T-cell (primary cell): ENCODE data around the gene PGAP6. TPM values are rescaled to one million over a fixed set of nuclear protein-coding genes. Genes with fewer than 3 reads are reported as not detected.

ENCODE experiments used
- ATAC-seq, 4 experiments: fragments of 200-7000 bp in 3 of 4; fragments of 150-1000 bp in 1 of 4; cut with Tn5 transposase; replicated peaks in 1 of 4; 1 replicate in 3 of 4; 2 replicates in 1 of 4; pipeline ENCODE4 v1.10.0; 2021; ENCODE audit warnings: moderate library complexity in 3 of 4, mild to moderate bottlenecking in 2 of 4, moderate number of reproducible peaks in 1 of 4
- CTCF ChIA-PET, 2 donors: fragments of 300-600 bp; sonication (Branson Sonifier 250); formaldehyde crosslinking; loops; one replicate each; lab custom pipeline; 2022; ENCODE audit warnings: antibody characterized with exemption in 2 of 2; lab: Charles Lee
- POLR2A ChIA-PET, 2 donors: fragments of 300-600 bp; sonication (Branson Sonifier 250); formaldehyde crosslinking; loops; one replicate each; lab custom pipeline; 2022; ENCODE audit warnings: antibody characterized with exemption in 2 of 2; lab: Charles Lee
- DNase-seq, 35 experiments: peaks; one replicate each; pipeline versions ENCODE4 v3.0.0 to v3.0.0-alpha.2; 2013 to 2023
- H3K27ac ChIP-seq: one replicate; pipeline ENCODE4 v1.5.1; 2013; ENCODE audit warnings: low read length
- H3K27me3 ChIP-seq, 2 experiments: replicated peaks in 1 of 2; 1 replicate in 1 of 2; 2 replicates in 1 of 2; pipeline versions ENCODE4 v1.6.1 to v1.7.0; 2013; ENCODE audit warnings: low read length in 1 of 2, mixed read lengths in 1 of 2; ENCODE audit not compliant: control insufficient read depth in 2 of 2, insufficient read depth in 2 of 2; ENCODE audit errors: extremely low read depth in 1 of 2
- H3K36me3 ChIP-seq, 2 donors: 1 replicate in 1 of 2; 2 replicates in 1 of 2; pipeline versions ENCODE4 v1.6.1 to v1.7.0; 2013; ENCODE audit warnings: low read length in 1 of 2; ENCODE audit not compliant: control insufficient read depth in 2 of 2, insufficient read depth in 1 of 2; ENCODE audit errors: extremely low read depth in 1 of 2
- H3K4me1 ChIP-seq, 2 experiments: 1 replicate in 1 of 2; 2 replicates in 1 of 2; pipeline versions ENCODE4 v1.6.1 to v1.7.0; 2013; ENCODE audit warnings: low read length in 2 of 2, mixed read lengths in 1 of 2; ENCODE audit not compliant: insufficient read depth in 2 of 2, control insufficient read depth in 1 of 2; ENCODE audit errors: extremely low read depth in 1 of 2
- H3K4me3 ChIP-seq, 2 donors: 1 replicate in 1 of 2; 2 replicates in 1 of 2; pipeline versions ENCODE4 v1.5.1 to v1.7.0; 2013; ENCODE audit warnings: mild to moderate bottlenecking in 2 of 2, low read length in 1 of 2, moderate library complexity in 1 of 2; ENCODE audit not compliant: control insufficient read depth in 1 of 2; ENCODE audit errors: extremely low read depth in 1 of 2
- H3K9me3 ChIP-seq: 2 replicates; pipeline ENCODE4 v1.7.0; 2013
- H3K27ac Mint-ChIP-seq, 2 donors: one replicate each; pipeline ENCODE4 v1.8.0; 2020 to 2021; ENCODE audit warnings: mild to moderate bottlenecking in 2 of 2, mixed read lengths in 2 of 2
- H3K27me3 Mint-ChIP-seq, 2 donors: one replicate each; pipeline ENCODE4 v1.8.0; 2021 to 2022; ENCODE audit warnings: mixed read lengths in 2 of 2
- H3K36me3 Mint-ChIP-seq: one replicate; pipeline ENCODE4 v1.8.0; 2021; ENCODE audit warnings: mixed read lengths
- H3K4me1 Mint-ChIP-seq, 3 donors: one replicate each; pipeline ENCODE4 v1.8.0; 2020 to 2022; ENCODE audit warnings: mixed read lengths in 3 of 3, mild to moderate bottlenecking in 1 of 3
- H3K4me3 Mint-ChIP-seq, 3 donors: one replicate each; pipeline ENCODE4 v1.8.0; 2020 to 2022; ENCODE audit warnings: mild to moderate bottlenecking in 3 of 3, mixed read lengths in 3 of 3, moderate library complexity in 3 of 3
- H3K9me3 Mint-ChIP-seq, 3 donors: one replicate each; pipeline ENCODE4 v1.8.0; 2020 to 2022; ENCODE audit warnings: mixed read lengths in 3 of 3
- whole genome bisulfite sequencing: methylation state at CpG from one replicate; pipeline ENCODE4 v1.1.5; 2013; ENCODE audit warnings: missing lambda C conversion rate; ENCODE audit not compliant: insufficient coverage; 5-methylcytosine and 5-hydroxymethylcytosine counted together
- total RNA-seq, 35 experiments: library from RNA in 6 of 35; stranded (reverse) in 6 of 35; fragments of 120-200 nt in 1 of 35; gene quantifications; one replicate each; pipeline versions ENCODE4 v1.2.1 to v1.2.4 and lab custom pipeline; 2013 to 2026

The PGAP6 gene, protein sequence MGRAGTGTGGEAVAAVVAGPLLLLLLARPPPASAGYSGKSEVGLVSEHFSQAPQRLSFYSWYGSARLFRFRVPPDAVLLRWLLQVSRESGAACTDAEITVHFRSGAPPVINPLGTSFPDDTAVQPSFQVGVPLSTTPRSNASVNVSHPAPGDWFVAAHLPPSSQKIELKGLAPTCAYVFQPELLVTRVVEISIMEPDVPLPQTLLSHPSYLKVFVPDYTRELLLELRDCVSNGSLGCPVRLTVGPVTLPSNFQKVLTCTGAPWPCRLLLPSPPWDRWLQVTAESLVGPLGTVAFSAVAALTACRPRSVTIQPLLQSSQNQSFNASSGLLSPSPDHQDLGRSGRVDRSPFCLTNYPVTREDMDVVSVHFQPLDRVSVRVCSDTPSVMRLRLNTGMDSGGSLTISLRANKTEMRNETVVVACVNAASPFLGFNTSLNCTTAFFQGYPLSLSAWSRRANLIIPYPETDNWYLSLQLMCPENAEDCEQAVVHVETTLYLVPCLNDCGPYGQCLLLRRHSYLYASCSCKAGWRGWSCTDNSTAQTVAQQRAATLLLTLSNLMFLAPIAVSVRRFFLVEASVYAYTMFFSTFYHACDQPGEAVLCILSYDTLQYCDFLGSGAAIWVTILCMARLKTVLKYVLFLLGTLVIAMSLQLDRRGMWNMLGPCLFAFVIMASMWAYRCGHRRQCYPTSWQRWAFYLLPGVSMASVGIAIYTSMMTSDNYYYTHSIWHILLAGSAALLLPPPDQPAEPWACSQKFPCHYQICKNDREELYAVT
- 100 to 1,000 TPM in 4 of 5 donors, 10 to 100 TPM in 1; 34.9 to 143 (median 122) TPM for total RNA-seq
- total RNA-seq (2013), result 41.3 TPM
- total RNA-seq (lab: John Stamatoyannopoulos, UW), result 31.8 to 162 (median 95.0) reads per million in 29 experiments

DNA sequence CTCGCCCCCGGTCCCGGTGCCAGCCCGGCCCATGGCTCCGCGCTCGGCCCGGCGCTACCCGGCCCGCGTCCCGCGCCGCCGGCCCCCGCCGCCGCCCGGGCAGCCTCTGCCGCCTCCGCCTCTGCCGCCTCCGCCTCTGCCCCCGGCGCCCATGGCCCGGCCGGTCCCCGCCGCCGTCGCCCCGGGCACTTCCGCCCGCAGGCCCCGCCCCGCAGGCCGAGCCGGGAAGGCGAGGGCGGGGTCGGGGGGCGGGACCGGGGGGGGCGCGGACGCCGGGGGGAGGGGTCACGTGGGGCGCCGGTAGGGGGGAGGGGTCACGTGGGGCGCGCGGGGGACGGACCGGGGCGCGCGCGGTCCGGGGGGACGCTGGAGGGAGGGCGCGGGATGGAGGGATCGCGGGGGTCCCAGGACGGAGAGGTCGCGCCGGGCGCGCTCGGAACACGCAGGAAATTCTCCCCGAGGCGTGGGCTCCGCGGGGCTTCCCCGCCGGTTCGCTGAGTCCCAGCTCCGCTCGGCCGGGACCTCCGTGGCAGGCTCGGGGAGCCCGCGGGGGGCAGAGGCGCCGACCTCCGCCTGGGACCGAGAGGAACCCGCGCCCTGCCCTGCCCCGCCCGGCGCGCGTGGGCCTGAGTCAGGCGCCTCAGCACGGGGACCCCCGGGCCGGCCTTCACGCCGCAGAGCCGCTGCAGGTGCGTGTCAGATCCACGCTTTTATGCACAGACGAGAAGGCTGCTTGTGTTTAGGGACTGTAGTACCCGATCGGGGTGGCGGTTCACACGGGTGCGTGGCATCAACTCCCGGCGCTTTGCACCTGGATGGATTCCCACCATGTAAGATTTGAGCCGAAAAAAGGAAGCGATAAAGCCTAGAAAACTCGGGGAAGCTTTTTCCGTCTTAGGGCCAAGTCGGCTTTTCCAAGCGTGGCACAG is at the start of gene PGAP6:
Gene PGAP6 (minus strand): TSS at position 190 of the 929 bp plus-strand sequence. CDS start 157 bp downstream, at position 33.
- ATAC-seq, result peak; percentile 63 to 75 (median 72)
- H3K27ac ChIP-seq, result peak within 1 kb of the TSS; percentile 4
- no peaks in the 10 kb centered on the region for H3K27me3 Mint-ChIP-seq
- H3K27me3 ChIP-seq, result no peaks in the 10 kb centered on the region
- peak in 29 of 35 experiments; percentile 18 to 82 (median 45) for DNase-seq
- H3K4me1 Mint-ChIP-seq, result peaks cover 27 to 35% (median 31%) of the 10 kb centered on the region in 3 donors
- ChIA-PET POLR2A (interaction anchor here (0.5 to 0.7 kb wide), 3 partner anchors 29 to 172 kb away, joined by 3 to 5 read pairs (median 5); partner anchors contain the start of gene AXIN1 (in 1 of the 2)), CTCF (interaction anchor here (0.6 to 1.0 kb wide), 4 partner anchors 9 to 282 kb away, joined by 3 to 5 read pairs (median 3); no protein-coding TSS in a partner anchor)
- H3K9me3 ChIP-seq, result no peaks in the 10 kb centered on the region
- under 1% methylated on average over 87 of the region's 123 CpGs for WGBS
- no peaks in the 10 kb centered on the region for H3K9me3 Mint-ChIP-seq
- H3K36me3 Mint-ChIP-seq, result no peaks in the 10 kb centered on the region
- H3K27ac Mint-ChIP-seq, result peak within 1 kb of the TSS; percentile 80 to 87
- peak within 1 kb of the TSS; percentile 63 to 90 for H3K4me3 ChIP-seq
- peaks cover 5 to 52% of the 10 kb centered on the region in 2 experiments for H3K4me1 ChIP-seq
- H3K4me3 Mint-ChIP-seq, result peak within 1 kb of the TSS; percentile 82 to 91 (median 90)
- H3K36me3 ChIP-seq, result peaks cover 0 to 7% of the 10 kb centered on the region in 2 donors

DNA sequence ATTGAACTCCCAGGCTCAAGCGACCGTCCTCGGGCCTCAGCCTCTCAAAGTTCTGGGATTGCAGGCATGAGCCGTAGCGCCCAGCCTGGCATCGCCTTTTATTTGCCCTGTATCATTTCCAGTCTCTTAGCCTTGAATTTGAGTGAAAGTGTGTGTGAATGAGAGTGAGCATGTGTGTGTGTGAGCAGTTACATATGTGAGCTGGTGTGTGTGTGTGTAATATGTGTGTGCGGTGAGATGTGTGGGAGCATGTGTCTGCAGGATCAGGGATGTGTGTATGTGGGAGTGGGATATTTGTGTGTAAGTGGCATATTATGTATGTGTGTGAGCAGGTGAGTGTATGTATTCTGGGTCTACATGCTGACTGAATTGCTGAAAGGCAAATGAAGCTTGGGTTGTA is 49.1 kb upstream of the PGAP6 start:
- POLR2A ChIA-PET, result no interaction called here
- H3K27me3 Mint-ChIP-seq, result no peaks in the 10 kb centered on the region

DNA sequence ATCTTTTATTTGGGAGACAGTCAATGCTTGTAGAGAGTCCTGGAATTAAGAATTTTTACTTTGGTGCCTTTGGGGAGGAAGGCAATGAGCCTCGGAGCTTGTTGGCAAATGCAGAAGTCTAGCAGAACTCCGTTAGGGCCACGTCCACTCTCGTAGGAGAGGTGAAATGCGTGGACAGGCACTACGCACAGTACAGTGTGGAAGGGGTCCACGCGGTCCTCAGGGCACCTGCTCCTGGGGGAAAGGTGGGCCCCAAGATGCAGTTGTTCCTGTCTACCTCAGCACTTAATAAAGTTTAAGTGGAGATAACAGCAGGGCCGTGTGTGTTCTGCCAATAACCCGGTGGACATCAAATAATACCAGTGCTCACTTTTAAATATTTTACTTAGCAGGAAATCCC is 45.5 kb upstream of the PGAP6 start:
- no peaks in the 10 kb centered on the region for H3K9me3 Mint-ChIP-seq
- ChIA-PET CTCF (no interaction called here), POLR2A (no interaction called here)
- Histone ChIP-seq H3K27ac (no peak overlapping the region), H3K27me3 (peaks cover 0 to 5% of the 10 kb centered on the region in 2 experiments), H3K4me3 (peak overlapping the region in 1 of 2 donors; percentile 69), H3K4me1 (peaks cover 7 to 30% of the 10 kb centered on the region in 2 experiments), H3K36me3 (no peaks in the 10 kb centered on the region), H3K9me3 (no peaks in the 10 kb centered on the region)
- ATAC-seq (no peak), DNase-seq (no peak)
- H3K36me3 Mint-ChIP-seq, result peaks cover 4% of the 10 kb centered on the region
- H3K4me3 Mint-ChIP-seq, result peak overlapping the region; percentile 73 to 81 (median 81)
- H3K27ac Mint-ChIP-seq, result peak overlapping the region; percentile 34 to 69
- H3K27me3 Mint-ChIP-seq, result no peaks in the 10 kb centered on the region
- peaks cover 39 to 42% (median 41%) of the 10 kb centered on the region in 3 donors for H3K4me1 Mint-ChIP-seq
- 90% methylated on average over 4 of the region's 10 CpGs for WGBS

More for the DNA sequence above, 49.1 kb upstream of the PGAP6 start:
- Histone ChIP-seq H3K4me1 (peaks cover 7 to 17% of the 10 kb centered on the region in 2 experiments), H3K27ac (no peak overlapping the region), H3K4me3 (no peak overlapping the region), H3K27me3 (no peaks in the 10 kb centered on the region), H3K9me3 (no peaks in the 10 kb centered on the region), H3K36me3 (no peaks in the 10 kb centered on the region)
- H3K9me3 Mint-ChIP-seq, result no peaks in the 10 kb centered on the region
- no peak for ATAC-seq
- H3K4me3 Mint-ChIP-seq, result no peak overlapping the region
- H3K27ac Mint-ChIP-seq, result no peak overlapping the region
- 98% methylated on average over 7 of the region's 7 CpGs for WGBS
- no peak for DNase-seq
- CTCF ChIA-PET, result no interaction called here
- peaks cover 7% of the 10 kb centered on the region for H3K36me3 Mint-ChIP-seq
- peaks cover 30 to 38% (median 37%) of the 10 kb centered on the region in 3 donors for H3K4me1 Mint-ChIP-seq

DNA sequence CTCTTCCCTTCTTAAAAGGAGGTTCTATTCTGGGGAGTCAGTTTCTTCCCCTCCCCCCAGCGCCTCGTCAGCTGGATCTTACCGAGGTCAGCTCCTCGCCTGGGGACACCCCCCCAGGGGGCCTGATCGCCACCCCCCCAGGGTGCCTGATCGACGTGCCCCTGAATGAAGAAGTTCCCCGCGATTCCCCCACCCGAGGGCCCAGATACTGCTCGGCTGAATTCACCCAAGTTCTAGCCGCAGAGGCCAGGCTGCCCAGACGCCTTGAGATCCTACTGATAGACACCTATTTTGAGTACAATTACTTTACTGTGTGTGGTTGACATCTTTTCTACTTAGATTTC is 45.1 kb upstream of the PGAP6 start:
- no peak for ATAC-seq
- H3K27me3 Mint-ChIP-seq, result no peaks in the 10 kb centered on the region
- 20% methylated on average over 3 of the region's 13 CpGs for WGBS
- Histone ChIP-seq H3K27me3 (peaks cover 0 to 5% of the 10 kb centered on the region in 2 experiments), H3K9me3 (no peaks in the 10 kb centered on the region), H3K4me1 (peaks cover 7 to 30% of the 10 kb centered on the region in 2 experiments), H3K27ac (no peak overlapping the region), H3K36me3 (no peaks in the 10 kb centered on the region), H3K4me3 (peak overlapping the region; percentile 25 to 69)
- H3K4me3 Mint-ChIP-seq, result peak overlapping the region; percentile 73 to 81 (median 81)
- ChIA-PET CTCF (no interaction called here), POLR2A (no interaction called here)
- H3K4me1 Mint-ChIP-seq, result peaks cover 39 to 42% (median 41%) of the 10 kb centered on the region in 3 donors
- peak overlapping the region; percentile 34 to 69 for H3K27ac Mint-ChIP-seq
- H3K36me3 Mint-ChIP-seq, result peaks cover 4% of the 10 kb centered on the region
- peak in 1 of 35 experiments; percentile 6 for DNase-seq
- H3K9me3 Mint-ChIP-seq, result no peaks in the 10 kb centered on the region

DNA sequence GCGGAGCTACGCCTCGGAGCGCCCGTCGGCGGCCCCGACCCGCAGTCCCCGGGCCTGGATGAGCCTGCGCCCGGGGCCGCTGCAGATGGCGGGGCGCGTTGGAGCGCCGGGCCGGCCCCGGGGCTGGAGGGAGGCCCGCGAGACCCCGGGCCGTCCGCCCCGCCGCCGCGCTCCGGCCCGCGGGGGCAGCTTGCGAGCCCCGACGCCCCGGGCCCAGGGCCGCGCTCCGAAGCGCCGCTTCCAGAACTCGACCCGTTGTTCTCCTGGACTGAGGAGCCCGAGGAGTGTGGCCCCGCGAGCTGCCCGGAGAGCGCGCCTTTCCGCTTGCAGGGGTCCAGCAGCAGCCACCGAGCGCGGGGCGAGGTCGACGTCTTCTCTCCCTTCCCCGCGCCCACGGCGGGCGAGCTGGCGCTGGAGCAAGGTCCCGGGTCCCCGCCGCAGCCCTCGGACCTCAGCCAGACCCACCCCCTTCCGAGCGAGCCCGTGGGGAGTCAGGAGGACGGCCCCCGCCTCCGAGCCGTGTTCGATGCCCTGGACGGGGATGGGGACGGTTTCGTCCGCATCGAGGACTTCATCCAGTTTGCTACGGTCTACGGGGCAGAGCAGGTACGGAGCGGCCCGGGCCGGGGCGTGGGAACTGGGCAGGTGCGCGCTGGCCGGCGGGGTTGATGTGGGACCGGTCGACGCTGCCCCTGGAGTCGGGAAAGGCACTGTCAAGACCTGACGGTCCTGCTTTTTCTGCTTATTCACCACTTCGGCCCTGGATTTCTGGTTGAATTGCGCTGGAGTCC is 44.5 kb upstream of the PGAP6 start:
- WGBS, result 2% methylated on average over 96 of the region's 97 CpGs
- H3K4me3 ChIP-seq, result peak overlapping the region; percentile 25 to 69
- no peaks in the 10 kb centered on the region for H3K36me3 ChIP-seq
- peaks cover 4% of the 10 kb centered on the region for H3K36me3 Mint-ChIP-seq
- H3K4me1 ChIP-seq, result peaks cover 7 to 30% of the 10 kb centered on the region in 2 experiments
- H3K27ac ChIP-seq, result no peak overlapping the region
- CTCF ChIA-PET, result interaction anchor here in 1 of 2 donors (1.1 kb wide), 1 partner anchor 25 kb away, joined by 5 read pairs; the partner anchor contains the start of gene DECR2
- ATAC-seq (no peak), DNase-seq (peak in 3 of 35 experiments; percentile 6 to 14 (median 7))
- H3K4me1 Mint-ChIP-seq, result peaks cover 39 to 42% (median 41%) of the 10 kb centered on the region in 3 donors
- POLR2A ChIA-PET, result no interaction called here
- H3K9me3 Mint-ChIP-seq, result no peaks in the 10 kb centered on the region
- no peaks in the 10 kb centered on the region for H3K9me3 ChIP-seq
- H3K27me3 ChIP-seq, result peaks cover 0 to 8% of the 10 kb centered on the region in 2 experiments
- H3K27ac Mint-ChIP-seq, result no peak overlapping the region
- peak overlapping the region; percentile 73 to 81 (median 81) for H3K4me3 Mint-ChIP-seq
- H3K27me3 Mint-ChIP-seq, result no peaks in the 10 kb centered on the region
